ENCODE measurements around the gene MESD.

MESD gene

GRCh38 chr15:80932513-80932815, 57.2 kb downstream of the MESD start:
- DNase-seq, result no peak

GRCh38 chr15:80931721-80932512, 57.7 kb downstream of the MESD start:
- DNase-seq, result no peak

GRCh38 chr15:80931191-80931590, 58.4 kb downstream of the MESD start:
- no peak for DNase-seq

- no peak for DNase-seq
Observed at GRCh38 chr15:80929689-80930088, 59.9 kb downstream of the MESD start.

- DNase-seq, result no peak
Observed at GRCh38 chr15:80929225-80929624, 60.4 kb downstream of the MESD start.

GRCh38 chr15:80926126-80926525, 63.5 kb downstream of the MESD start:
- no peak for DNase-seq

GRCh38 chr15:80925597-80926059, 64.0 kb downstream of the MESD start:
- DNase-seq, result no peak

- DNase-seq, result no peak
Observed at GRCh38 chr15:80924278-80924677, 65.3 kb downstream of the MESD start.

- no peak for DNase-seq
Observed at GRCh38 chr15:80923668-80924067, 66.0 kb downstream of the MESD start.

- DNase-seq, result no peak
Observed at GRCh38 chr15:80921736-80922410, 67.7 kb downstream of the MESD start.

GRCh38 chr15:80920271-80920699, 69.3 kb downstream of the MESD start:
- no peak for DNase-seq

- no peak for DNase-seq
Observed at GRCh38 chr15:80918196-80918783, 71.3 kb downstream of the MESD start.

GRCh38 chr15:80916056-80916455, 73.6 kb downstream of the MESD start:
- DNase-seq, result no peak

GRCh38 chr15:80915472-80915871, 74.1 kb downstream of the MESD start:
- DNase-seq, result no peak

GRCh38 chr15:80913541-80913940, 76.1 kb downstream of the MESD start:
- DNase-seq, result no peak

GRCh38 chr15:80912673-80913072, 76.9 kb downstream of the MESD start:
- no peak for DNase-seq

- DNase-seq, result no peak
Observed at GRCh38 chr15:80911821-80912220, 77.8 kb downstream of the MESD start.

GRCh38 chr15:80906159-80906766, 83.4 kb downstream of the MESD start:
- DNase-seq, result peak; percentile 84

- DNase-seq, result no peak
Observed at GRCh38 chr15:80904998-80905397, 84.6 kb downstream of the MESD start.

- no peak for DNase-seq
Observed at GRCh38 chr15:80902298-80902801, 87.3 kb downstream of the MESD start.

- no peak for DNase-seq
Observed at GRCh38 chr15:80898040-80898439, 91.6 kb downstream of the MESD start.
